Measurements from ENCODE around the gene HLA-C. TPM values are rescaled to one million over a fixed set of nuclear protein-coding genes. Genes with fewer than 3 reads are reported as not detected.

HLA-C gene
- total and polyA plus RNA-seq, 2 donors (not counting 3 experiments of a cell fraction or from before 2014, with no cell fraction given), result 109 to 287 TPM

GRCh38 chr6:31249184-31249583 lies 22.7 kb downstream of the HLA-C start:
- BruUV-seq (replicated peaks), result no TSS peak
- DNase-seq (ENCODE audit: low read depth, low spot score) (no peak), FAIRE-seq (no peak)
- no peak overlapping the region for H3K4me2 ChIP-seq (ENCODE audit: insufficient read depth, low read length)
- H3K4me1 ChIP-seq (ENCODE audit: control insufficient read depth, extremely low read depth, insufficient read depth, low read length), result peaks cover 3% of the 10 kb centered on the region
- no peaks in the 10 kb centered on the region for H3K36me3 ChIP-seq (ENCODE audit: control insufficient read depth in 2 of 2, extremely low read depth in 1 of 2, insufficient read depth in 2 of 2, low read length in 2 of 2)
- no peak overlapping the region for H2AFZ ChIP-seq (ENCODE audit: low read depth, low read length)
- no peaks in the 10 kb centered on the region for H4K20me1 ChIP-seq (replicated peaks; ENCODE audit: control insufficient read depth, extremely low read depth, insufficient read depth, low read length)
- H3K9me3 ChIP-seq (replicated peaks; ENCODE audit: control insufficient read depth, insufficient read depth, low read length), result no peaks in the 10 kb centered on the region
- H3K27me3 ChIP-seq (ENCODE audit: control insufficient read depth in 2 of 2, insufficient read depth in 2 of 2, low read length in 2 of 2), result peaks cover 14 to 28% of the 10 kb centered on the region in 2 experiments
- ChIA-PET CTCF (no interaction called here), POLR2A (no interaction called here)
- H3K4me3 ChIP-seq (replicated peaks in 1 of 3; ENCODE audit: insufficient read depth in 1 of 3, low read depth in 1 of 3, low read length in 3 of 3), result no peak overlapping the region
- H3K27ac ChIP-seq (ENCODE audit: insufficient read depth, low read depth, low read length), result no peak overlapping the region
- dilution Hi-C loops (cut with MboI; ENCODE audit: extremely low pct_ligation_motif_present, low sequenced_read_pairs), result no loop called here
- intact Hi-C loops (cut with micrococcal nuclease), result no loop called here
- no peaks in the 10 kb centered on the region for H3K79me2 ChIP-seq (ENCODE audit: control insufficient read depth, insufficient read depth, low read length)
- H3K9me1 ChIP-seq (replicated peaks; ENCODE audit: control insufficient read depth, extremely low read depth, insufficient read depth, low read length), result no peaks in the 10 kb centered on the region
- H3K9ac ChIP-seq (replicated peaks; ENCODE audit: extremely low read depth, insufficient read depth, low read length), result no peak overlapping the region
- TF ChIP-seq POLR2AphosphoS5 (IDR thresholded peaks at IDR 0.05; ENCODE audit: insufficient read depth, low read depth, low read length), result no peak
- no peak for TF ChIP-seq FOS (IDR thresholded peaks at IDR 0.05; ENCODE audit: borderline replicate concordance, insufficient read depth, low read length)
- TF ChIP-seq MAX (IDR thresholded peaks at IDR 0.05; ENCODE audit: insufficient read depth, insufficient read length), result no peak
- no peak for TF ChIP-seq CTCF (IDR thresholded peaks at IDR 0.05; ENCODE audit: extremely low read depth in 1 of 2, insufficient read depth in 1 of 2, low read depth in 1 of 2, low read length in 2 of 2)
- no peak for TF ChIP-seq MYC (IDR thresholded peaks at IDR 0.05; ENCODE audit: low read depth, low read length)
- no peak for TF ChIP-seq JUN (IDR thresholded peaks at IDR 0.05; ENCODE audit: borderline replicate concordance, insufficient read depth, insufficient read length, low read depth)
- no peak for TF ChIP-seq EZH2 (IDR thresholded peaks at IDR 0.05; ENCODE audit: borderline replicate concordance, low read depth, low read length, severe bottlenecking)
- no peak for TF ChIP-seq POLR2A (IDR thresholded peaks at IDR 0.05; ENCODE audit: low read depth, low read length)
- no peak for TF ChIP-seq GATA2 (IDR thresholded peaks at IDR 0.05; ENCODE audit: insufficient read depth, insufficient read length, low read depth, low read length)

Measured in endothelial cell of umbilical vein (primary cell).